Transverse colon (tissue), 4 donors: Measurements from ENCODE around the gene SLC24A3. TPM values are rescaled to one million over a fixed set of nuclear protein-coding genes. Genes with fewer than 3 reads are reported as not detected.

Experiments
- DNase-seq: peaks from one replicate; pipeline ENCODE4 v3.0.0-alpha.2; 2019
- H3K27ac ChIP-seq, 4 donors: fragments of 200-600 bp; sonication (generic); 2 replicates each; pipeline ENCODE4 v1.5.1; 2016 to 2018; ENCODE audit warnings: inconsistent platforms in 4 of 4
- H3K27me3 ChIP-seq: fragments of 200-600 bp; sonication (generic); 2 replicates; pipeline ENCODE4 v1.5.1; 2017; ENCODE audit warnings: inconsistent platforms
- H3K36me3 ChIP-seq, 4 donors: fragments of 200-600 bp; sonication (generic); 2 replicates each; pipeline ENCODE4 v1.5.1; 2017 to 2019; ENCODE audit warnings: inconsistent platforms in 4 of 4
- H3K4me1 ChIP-seq, 4 donors: fragments of 200-600 bp; sonication (generic); 2 replicates each; pipeline ENCODE4 v1.5.1; 2017 to 2020; ENCODE audit warnings: inconsistent platforms in 4 of 4
- H3K4me3 ChIP-seq, 4 donors: fragments of 200-600 bp; sonication (generic); 1 replicate in 1 of 4; 2 replicates in 3 of 4; pipeline versions ENCODE4 v1.5.1 to v1.6.1; 2017 to 2019; ENCODE audit warnings: inconsistent platforms in 4 of 4
- H3K9me3 ChIP-seq, 2 donors: fragments of 200-600 bp; sonication (generic); 2 replicates each; pipeline ENCODE4 v1.5.1; 2017 to 2019; ENCODE audit warnings: inconsistent platforms in 2 of 2
- EP300 ChIP-seq: sonication (generic); formaldehyde crosslinking; IDR thresholded peaks from one replicate; pipeline ENCODE4 v1.6.1; 2017; ENCODE audit warnings: antibody characterized with exemption, low read depth
- POLR2A ChIP-seq: fragments of 450-650 bp; IDR thresholded peaks from one replicate; pipeline ENCODE4 v1.6.1; 2016; ENCODE audit warnings: antibody characterized with exemption, mild to moderate bottlenecking, moderate library complexity
- POLR2AphosphoS5 ChIP-seq, 3 donors: sonication (generic); formaldehyde crosslinking; IDR thresholded peaks; one replicate each; pipeline ENCODE4 v1.6.1; 2016; ENCODE audit warnings: antibody characterized with exemption in 3 of 3
- WGBS, 2 donors: methylation state at CpG; one replicate each; pipeline ENCODE4 v1.1.5; 2018; ENCODE audit warnings: low coverage in 1 of 2; 5-methylcytosine and 5-hydroxymethylcytosine counted together
- in situ Hi-C, 4 donors: fragments of 200-750 bp; cut with MboI; loops; one replicate each; pipeline versions ENCODE4 v1.15.0 to v1.15.1; 2017; ENCODE audit warnings: low sequenced_read_pairs in 3 of 4, low pct_ligation_motif_present in 1 of 4, low pct_unique_long_range_greater_than_20kb in 1 of 4
- intact Hi-C: fragments of 100-400 bp; cut with DNase I; formaldehyde crosslinking; loops from one replicate; pipeline ENCODE4 v1.15.1; 2023; ENCODE audit warnings: low total_unique reads
- total RNA-seq, 4 donors: library from RNA; depleted of rRNA; stranded (reverse); fragments of >200 nt; gene quantifications; one replicate each; pipeline ENCODE4 v1.1.0, GENCODE V29; 2016
- TF ChIP-seq, protein P1 (sequence below), 5 experiments: fragments of 200-600 bp in 3 of 5; fragments of 450-650 bp in 2 of 5; sonication (generic) in 3 of 5; IDR thresholded peaks; 1 replicate in 2 of 5; 2 replicates in 3 of 5; pipeline ENCODE4 v1.5.1; 2016 to 2017; ENCODE audit warnings: antibody characterized with exemption in 5 of 5, inconsistent platforms in 3 of 5, mild to moderate bottlenecking in 2 of 5, moderate library complexity in 1 of 5

The SLC24A3 gene
- total RNA-seq, 4 donors from 2014 or later, result 4.4 to 6.7 (median 4.6) TPM

- Histone ChIP-seq H3K36me3 (no peaks in the 10 kb centered on the region), H3K4me3 (no peak overlapping the region), H3K27ac (no peak overlapping the region), H3K27me3 (no peaks in the 10 kb centered on the region), H3K4me1 (peaks cover 0 to 15% (median 0%) of the 10 kb centered on the region in 4 donors), H3K9me3 (no peaks in the 10 kb centered on the region)
- intact Hi-C loops (no loop called here), in situ Hi-C loops (no loop called here)
- no peak for DNase-seq
- TF ChIP-seq EP300, result no peak
- no peak for TF ChIP-seq POLR2A
- TF ChIP-seq, protein P1, sequence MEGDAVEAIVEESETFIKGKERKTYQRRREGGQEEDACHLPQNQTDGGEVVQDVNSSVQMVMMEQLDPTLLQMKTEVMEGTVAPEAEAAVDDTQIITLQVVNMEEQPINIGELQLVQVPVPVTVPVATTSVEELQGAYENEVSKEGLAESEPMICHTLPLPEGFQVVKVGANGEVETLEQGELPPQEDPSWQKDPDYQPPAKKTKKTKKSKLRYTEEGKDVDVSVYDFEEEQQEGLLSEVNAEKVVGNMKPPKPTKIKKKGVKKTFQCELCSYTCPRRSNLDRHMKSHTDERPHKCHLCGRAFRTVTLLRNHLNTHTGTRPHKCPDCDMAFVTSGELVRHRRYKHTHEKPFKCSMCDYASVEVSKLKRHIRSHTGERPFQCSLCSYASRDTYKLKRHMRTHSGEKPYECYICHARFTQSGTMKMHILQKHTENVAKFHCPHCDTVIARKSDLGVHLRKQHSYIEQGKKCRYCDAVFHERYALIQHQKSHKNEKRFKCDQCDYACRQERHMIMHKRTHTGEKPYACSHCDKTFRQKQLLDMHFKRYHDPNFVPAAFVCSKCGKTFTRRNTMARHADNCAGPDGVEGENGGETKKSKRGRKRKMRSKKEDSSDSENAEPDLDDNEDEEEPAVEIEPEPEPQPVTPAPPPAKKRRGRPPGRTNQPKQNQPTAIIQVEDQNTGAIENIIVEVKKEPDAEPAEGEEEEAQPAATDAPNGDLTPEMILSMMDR (IDR thresholded peaks at IDR 0.05), result no peak
- no peak for TF ChIP-seq POLR2AphosphoS5 (IDR thresholded peaks at IDR 0.05)
- 70 to 74% methylated on average over 3 of the region's 3 CpGs for WGBS, 2 donors
Measured at GRCh38 chr20:19426356-19426755, 213.9 kb downstream of the SLC24A3 start.

DNA sequence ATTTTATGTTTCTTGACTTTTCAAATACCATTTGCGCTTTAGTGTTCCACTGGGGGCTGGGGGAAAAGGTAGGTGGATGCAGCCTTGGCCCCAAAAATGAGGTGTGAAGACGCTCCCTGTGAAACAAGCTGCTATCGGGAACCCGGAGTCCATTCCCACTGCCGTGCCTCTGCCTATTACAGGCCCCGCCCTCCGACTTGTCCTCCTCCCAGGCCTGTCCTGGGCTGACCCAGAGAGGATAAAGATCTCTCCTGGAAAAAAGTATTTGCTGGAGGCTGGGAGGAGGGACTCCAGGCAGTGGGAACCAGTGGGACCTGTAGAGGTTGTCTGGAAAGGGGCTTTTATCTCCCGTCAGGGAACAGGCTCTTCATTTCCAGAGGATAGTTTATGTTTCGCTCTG is 215.0 kb downstream of the SLC24A3 start:
- TF ChIP-seq, protein P1 (IDR thresholded peaks at IDR 0.05), result no peak
- TF ChIP-seq EP300 (no peak), POLR2AphosphoS5 (IDR thresholded peaks at IDR 0.05) (no peak), POLR2A (no peak)
- Histone ChIP-seq H3K9me3 (no peaks in the 10 kb centered on the region), H3K4me3 (no peak overlapping the region), H3K4me1 (peaks cover 0 to 15% (median 0%) of the 10 kb centered on the region in 4 donors), H3K36me3 (no peaks in the 10 kb centered on the region), H3K27ac (no peak overlapping the region), H3K27me3 (no peaks in the 10 kb centered on the region)
- no peak for DNase-seq
- in situ Hi-C loops (no loop called here), intact Hi-C loops (no loop called here)
- 30 to 85% methylated on average over 7 to 9 of the region's 9 CpGs for WGBS, 2 donors

DNA sequence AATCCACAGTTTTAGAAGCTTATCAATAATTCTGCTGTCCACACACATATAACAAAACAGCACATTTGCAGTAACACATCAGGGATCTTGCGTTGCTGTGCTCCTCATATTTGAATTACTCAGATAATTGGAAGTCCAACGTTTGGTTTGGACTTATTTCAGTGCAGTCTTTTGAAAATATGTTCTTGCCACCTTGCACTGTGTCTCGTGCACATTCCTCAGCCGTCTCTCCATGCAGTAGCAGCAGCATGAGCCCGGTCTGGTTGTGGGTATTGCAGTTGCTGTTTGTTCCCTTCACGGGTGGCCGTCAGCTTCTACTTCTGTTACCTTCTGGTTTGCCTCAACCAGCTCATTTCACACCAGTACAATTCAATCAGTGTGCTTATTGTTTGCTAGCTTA is 215.5 kb downstream of the SLC24A3 start:
- WGBS, 2 donors, result 60 to 64% methylated on average over 1 to 7 of the region's 7 CpGs
- TF ChIP-seq POLR2AphosphoS5 (IDR thresholded peaks at IDR 0.05) (no peak), POLR2A (no peak), EP300 (no peak)
- TF ChIP-seq, protein P1 (IDR thresholded peaks at IDR 0.05), result no peak
- Histone ChIP-seq H3K27ac (no peak overlapping the region), H3K4me3 (no peak overlapping the region), H3K4me1 (peaks cover 0 to 15% (median 0%) of the 10 kb centered on the region in 4 donors), H3K9me3 (no peaks in the 10 kb centered on the region), H3K36me3 (no peaks in the 10 kb centered on the region), H3K27me3 (no peaks in the 10 kb centered on the region)
- in situ Hi-C loops, result no loop called here
- DNase-seq, result no peak
- intact Hi-C loops, result no loop called here

DNA sequence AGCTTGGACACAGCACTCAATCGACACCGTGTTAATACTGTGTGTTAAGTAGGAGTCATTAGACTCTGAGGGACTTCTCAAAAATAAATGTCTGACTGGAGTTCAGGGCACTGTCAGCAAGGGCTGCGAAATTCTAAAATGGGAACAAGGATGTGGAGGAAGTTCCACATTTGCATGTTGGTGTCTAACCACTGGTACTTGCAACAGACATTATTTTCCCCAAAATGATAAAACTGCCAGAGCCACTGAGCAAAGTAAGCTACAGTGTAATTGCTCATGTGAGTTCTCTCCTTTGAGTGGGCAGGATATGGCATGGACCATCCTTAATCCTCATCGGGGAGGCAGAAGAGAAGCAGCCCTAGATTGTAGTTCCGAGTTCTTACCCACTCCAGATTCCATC is 215.9 kb downstream of the SLC24A3 start:
- 79 to 93% methylated on average over 3 to 5 of the region's 5 CpGs for WGBS, 2 donors
- Histone ChIP-seq H3K27ac (no peak overlapping the region), H3K36me3 (no peaks in the 10 kb centered on the region), H3K9me3 (no peaks in the 10 kb centered on the region), H3K4me3 (no peak overlapping the region), H3K27me3 (no peaks in the 10 kb centered on the region), H3K4me1 (peaks cover 0 to 15% (median 0%) of the 10 kb centered on the region in 4 donors)
- intact Hi-C loops, result no loop called here
- in situ Hi-C loops, result no loop called here
- DNase-seq, result no peak
- TF ChIP-seq POLR2AphosphoS5 (IDR thresholded peaks at IDR 0.05) (no peak), POLR2A (no peak)
- TF ChIP-seq, protein P1 (IDR thresholded peaks at IDR 0.05), result no peak
